IMR-90 (cell line): ENCODE results near the gene HOTAIR. TPM values are rescaled to one million over a fixed set of nuclear protein-coding genes. Genes with fewer than 3 reads are reported as not detected.

ENCODE experiments used
- ATAC-seq: fragments of 200-7000 bp; cut with Tn5 transposase; 2 replicates; pipeline ENCODE4 v1.9.1; 2020; ENCODE audit warnings: low read depth, mild to moderate bottlenecking, moderate library complexity
- BruUV-seq: library from RNA; stranded (reverse); fragments of 400-500 nt; replicated peaks from 2 replicates; lab custom pipeline; 2021; lab: Mats Ljungman, UMichigan
- CTCF ChIA-PET: fragments of 300-600 bp; formaldehyde crosslinking; extraction: SDS; loops from one replicate; lab custom pipeline; 2021; ENCODE audit warnings: antibody characterized with exemption; lab: Yijun Ruan, JAX
- POLR2A ChIA-PET: fragments of 300-600 bp; sonication (Branson Sonifier 250); formaldehyde crosslinking; loops from one replicate; lab custom pipeline; 2022; ENCODE audit warnings: antibody characterized with exemption; ENCODE audit not compliant: unreplicated experiment; lab: Charles Lee
- DNase-seq: peaks from one replicate; pipeline ENCODE4 v3.0.0; 2013
- H2AFZ ChIP-seq: replicated peaks from 2 replicates; pipeline ENCODE3; 2013; ENCODE audit warnings: low read length, mild to moderate bottlenecking; ENCODE audit not compliant: poor library complexity
- H2AK5ac ChIP-seq: 2 replicates; pipeline ENCODE4 v1.6.1; 2013; ENCODE audit warnings: low read depth, low read length, inconsistent platforms
- H2AK9ac ChIP-seq: replicated peaks from 2 replicates; pipeline ENCODE3; 2013; ENCODE audit warnings: mild to moderate bottlenecking, low read depth, low read length, moderate library complexity; ENCODE audit not compliant: poor library complexity
- H2BK120ac ChIP-seq: 2 replicates; pipeline ENCODE4 v1.6.1; 2013; ENCODE audit warnings: low read depth, low read length, inconsistent platforms
- H2BK15ac ChIP-seq: 3 replicates; pipeline ENCODE4 v1.6.1; 2013; ENCODE audit warnings: low read depth, low read length, inconsistent platforms
- H2BK20ac ChIP-seq: 2 replicates; pipeline ENCODE4 v1.6.1; 2013; ENCODE audit warnings: low read depth, mild to moderate bottlenecking, inconsistent platforms, low read length, moderate library complexity
- H2BK5ac ChIP-seq: 2 replicates; pipeline ENCODE4 v1.6.1; 2013; ENCODE audit warnings: mild to moderate bottlenecking, low read depth, low read length, inconsistent platforms; ENCODE audit not compliant: poor library complexity, severe bottlenecking
- H3K14ac ChIP-seq: replicated peaks from 2 replicates; pipeline ENCODE4 v1.6.1; 2013; ENCODE audit warnings: low read depth, low read length, inconsistent platforms
- H3K18ac ChIP-seq: 2 replicates; pipeline ENCODE4 v1.6.1; 2013; ENCODE audit warnings: low read depth, low read length, control low read depth
- H3K23ac ChIP-seq: 2 replicates; pipeline ENCODE4 v1.6.1; 2013; ENCODE audit warnings: low read depth, low read length, inconsistent platforms
- H3K27ac ChIP-seq: 2 replicates; pipeline ENCODE4 v1.5.1; 2013; ENCODE audit warnings: mild to moderate bottlenecking, control low read depth, low read length; ENCODE audit not compliant: insufficient read depth
- H3K27me3 ChIP-seq: 2 replicates; pipeline ENCODE4 v1.6.1; 2013; ENCODE audit warnings: low read length; ENCODE audit not compliant: control insufficient read depth, insufficient read depth
- H3K36me3 ChIP-seq: 2 replicates; pipeline ENCODE4 v1.6.1; 2013; ENCODE audit warnings: low read length, mixed read lengths; ENCODE audit not compliant: control insufficient read depth, insufficient read depth
- H3K4ac ChIP-seq: 2 replicates; pipeline ENCODE4 v1.6.1; 2013; ENCODE audit warnings: low read depth, low read length, inconsistent platforms
- H3K4me1 ChIP-seq: 2 replicates; pipeline ENCODE4 v1.6.1; 2013; ENCODE audit warnings: low read length, mixed read lengths; ENCODE audit not compliant: control insufficient read depth, insufficient read depth
- H3K4me2 ChIP-seq: 2 replicates; pipeline ENCODE4 v1.6.1; 2013; ENCODE audit warnings: low read depth, mild to moderate bottlenecking, control low read depth, low read length, moderate library complexity
- H3K4me3 ChIP-seq: 2 replicates; pipeline ENCODE4 v1.5.1; 2013; ENCODE audit warnings: low read depth, mild to moderate bottlenecking, control low read depth, low read length, moderate library complexity; ENCODE audit not compliant: insufficient read depth
- H3K56ac ChIP-seq: 2 replicates; pipeline ENCODE4 v1.6.1; 2013; ENCODE audit warnings: low read length, inconsistent platforms; ENCODE audit not compliant: insufficient read depth; ENCODE audit errors: extremely low read depth
- H3K79me1 ChIP-seq, 2 experiments: 2 replicates each; pipeline ENCODE4 v1.6.1; 2013; ENCODE audit warnings: low read length in 2 of 2, inconsistent platforms in 1 of 2, low read depth in 1 of 2
- H3K9ac ChIP-seq: 2 replicates; pipeline ENCODE4 v1.6.1; 2013; ENCODE audit warnings: low read depth, low read length, control low read depth
- H3K9me1 ChIP-seq: 2 replicates; pipeline ENCODE4 v1.6.1; 2013; ENCODE audit warnings: low read length, inconsistent platforms; ENCODE audit not compliant: insufficient read depth
- H3K9me3 ChIP-seq: 2 replicates; pipeline ENCODE4 v1.6.1; 2013; ENCODE audit warnings: low read length; ENCODE audit not compliant: control insufficient read depth, insufficient read depth
- H4K20me1 ChIP-seq: 2 replicates; pipeline ENCODE4 v1.6.1; 2013; ENCODE audit warnings: low read length, inconsistent platforms; ENCODE audit not compliant: insufficient read depth
- H4K5ac ChIP-seq: 2 replicates; pipeline ENCODE4 v1.6.1; 2013; ENCODE audit warnings: mild to moderate bottlenecking, low read depth, low read length, control low read depth
- H4K8ac ChIP-seq, 2 experiments: 2 replicates each; pipeline ENCODE4 v1.6.1; 2013; ENCODE audit warnings: low read depth in 2 of 2, low read length in 2 of 2, control low read depth in 1 of 2, inconsistent platforms in 1 of 2
- H4K91ac ChIP-seq: 2 replicates; pipeline ENCODE4 v1.6.1; 2013; ENCODE audit warnings: low read depth, low read length, inconsistent platforms; ENCODE audit not compliant: insufficient read depth
- BHLHE40 ChIP-seq: fragments of 150-350 bp; IDR thresholded peaks from 2 replicates; pipeline ENCODE4 v1.6.1; 2016; ENCODE audit warnings: mild to moderate bottlenecking, low read depth, low read length
- CEBPB ChIP-seq: IDR thresholded peaks from 2 replicates; pipeline ENCODE4 v1.6.1; 2012; ENCODE audit warnings: low read depth, low read length, improper control_type of control experiment
- CTCF ChIP-seq: conservative IDR thresholded peaks from 2 replicates; pipeline ENCODE4 v1.5.1; 2012; ENCODE audit warnings: mild to moderate bottlenecking, low read depth, low read length, improper control_type of control experiment
- ELK1 ChIP-seq: fragments of 150-350 bp; IDR thresholded peaks from 2 replicates; pipeline ENCODE4 v1.6.1; 2016; ENCODE audit warnings: low read depth, mild to moderate bottlenecking, low read length, moderate library complexity, borderline replicate concordance
- FOS ChIP-seq: fragments of 150-350 bp; IDR thresholded peaks from 2 replicates; pipeline ENCODE4 v1.6.1; 2016; ENCODE audit warnings: low read depth, low read length
- MAFK ChIP-seq: IDR thresholded peaks from 2 replicates; pipeline ENCODE4 v1.6.1; 2012; ENCODE audit warnings: low read depth, low read length, improper control_type of control experiment
- MAZ ChIP-seq: IDR thresholded peaks from 2 replicates; pipeline ENCODE4 v1.6.1; 2012; ENCODE audit warnings: low read depth, mild to moderate bottlenecking, low read length, improper control_type of control experiment, moderate library complexity, borderline replicate concordance
- NFE2L2 ChIP-seq: fragments of 150-350 bp; IDR thresholded peaks from 2 replicates; pipeline ENCODE4 v1.6.1; 2016; ENCODE audit warnings: low read depth, mild to moderate bottlenecking, low read length
- POLR2A ChIP-seq: IDR thresholded peaks from 2 replicates; pipeline ENCODE4 v1.6.1; 2012; ENCODE audit warnings: mild to moderate bottlenecking, low read depth, low read length
- RAD21 ChIP-seq: IDR thresholded peaks from 2 replicates; pipeline ENCODE4 v1.6.1; 2012; ENCODE audit warnings: low read length, improper control_type of control experiment
- RCOR1 ChIP-seq: IDR thresholded peaks from 2 replicates; pipeline ENCODE4 v1.6.1; 2012; ENCODE audit warnings: mild to moderate bottlenecking, low read length, improper control_type of control experiment; ENCODE audit not compliant: insufficient replicate concordance
- RFX5 ChIP-seq: IDR thresholded peaks from 2 replicates; pipeline ENCODE4 v1.8.0; 2012; ENCODE audit warnings: low read depth, mild to moderate bottlenecking, low read length, moderate library complexity
- SMC3 ChIP-seq: fragments of 150-350 bp; IDR thresholded peaks from 2 replicates; pipeline ENCODE4 v1.6.1; 2016; ENCODE audit warnings: low read depth, mild to moderate bottlenecking, antibody characterized with exemption, low read length, moderate library complexity
- USF2 ChIP-seq: fragments of 150-350 bp; IDR thresholded peaks from 2 replicates; pipeline ENCODE4 v1.6.1; 2017; ENCODE audit warnings: mild to moderate bottlenecking, antibody characterized with exemption, low read length, low read depth
- WGBS, 2 experiments: methylation state at CpG; one replicate each; pipeline versions ENCODE4 v1.1.5 to v1.1.7; 2013; ENCODE audit warnings: missing lambda C conversion rate in 2 of 2; ENCODE audit not compliant: insufficient read length in 1 of 2; ENCODE audit errors: extremely low coverage in 2 of 2; 5-methylcytosine and 5-hydroxymethylcytosine counted together
- dilution Hi-C: fragments of 300-500 bp; cut with HindIII; formaldehyde crosslinking; loops from one replicate; pipeline ENCODE4 v1.14.3; 2018; ENCODE audit warnings: low sequenced_read_pairs; ENCODE audit not compliant: unreplicated experiment
- in situ Hi-C: fragments of 300-500 bp; cut with MboI; formaldehyde crosslinking; loops from 3 replicates; pipeline ENCODE4 v1.14.3; 2019; ENCODE audit warnings: low sequenced_read_pairs, inconsistent platforms, mixed read lengths
- intact Hi-C: fragments of 100-400 bp; cut with micrococcal nuclease; formaldehyde crosslinking; loops from 2 replicates; pipeline ENCODE4 v1.10.0; 2022
- polyA plus RNA-seq, 3 experiments: library from polyadenylated mRNA; depleted of rRNA; stranded (reverse); fragments of >200 nt; gene quantifications; 2 replicates each; pipeline ENCODE4 v1.2.3, GENCODE V29; 2012; ENCODE audit warnings: low replicate concordance in 1 of 3
- total RNA-seq: library from RNA; depleted of rRNA; stranded (reverse); fragments of >200 nt; gene quantifications from 2 replicates; pipeline ENCODE4 v1.2.3, GENCODE V29; 2012

Gene HOTAIR
- total and polyA plus RNA-seq, 2 of the 4 experiments (the other 2 are of a cell fraction): not detected

- Histone ChIP-seq H3K4me1 (no peaks in the 10 kb centered on the region), H2BK5ac (no peak overlapping the region), H4K8ac (no peak overlapping the region), H2AK5ac (no peak overlapping the region), H3K4me3 (no peak overlapping the region), H2BK15ac (no peak overlapping the region), H3K9me3 (no peaks in the 10 kb centered on the region), H3K4me2 (no peak overlapping the region), H2AFZ (no peak overlapping the region), H3K56ac (no peak overlapping the region), H2AK9ac (no peak overlapping the region), H3K14ac (no peak overlapping the region), H4K20me1 (no peaks in the 10 kb centered on the region), H2BK20ac (no peak overlapping the region), H3K18ac (no peak overlapping the region), H3K36me3 (no peaks in the 10 kb centered on the region), H3K9ac (no peak overlapping the region), H2BK120ac (no peak overlapping the region), H3K79me1 (no peaks in the 10 kb centered on the region), H3K4ac (no peak overlapping the region), H3K27ac (no peak overlapping the region), H4K5ac (no peak overlapping the region), H3K27me3 (peaks cover 5% of the 10 kb centered on the region), H3K9me1 (no peaks in the 10 kb centered on the region), H3K23ac (no peak overlapping the region), H4K91ac (no peak overlapping the region)
- ChIA-PET CTCF (no interaction called here), POLR2A (no interaction called here)
- in situ Hi-C loops (no loop called here), dilution Hi-C loops (no loop called here), intact Hi-C loops (no loop called here)
- no peak for DNase-seq
- BruUV-seq: no TSS peak
- no peak for TF ChIP-seq MAFK
- no peak for TF ChIP-seq POLR2A
- TF ChIP-seq ELK1: no peak
- TF ChIP-seq RCOR1: no peak
- TF ChIP-seq CEBPB: no peak
- TF ChIP-seq USF2: no peak
- no peak for TF ChIP-seq BHLHE40
- TF ChIP-seq RFX5: no peak
- TF ChIP-seq MAZ: no peak
- TF ChIP-seq NFE2L2: no peak
- TF ChIP-seq SMC3: no peak
- no peak for TF ChIP-seq FOS
- TF ChIP-seq CTCF: no peak
- TF ChIP-seq RAD21: no peak
- WGBS, 2 experiments: no CpG with 5 or more reads among the region's 5 CpGs
- no peak for ATAC-seq
Observed at GRCh38 chr12:53916788-53917655, 57.7 kb downstream of the HOTAIR start.
